ENCODE data around the gene COL8A1. TPM values are rescaled to one million over a fixed set of nuclear protein-coding genes. Genes with fewer than 3 reads are reported as not detected.
A peak's percentile ranks its signal among the peaks of the same experiment; 100 is the strongest.

Gene COL8A1
- total and polyA plus RNA-seq, 8 donors, result 0.31 to 16.5 (median 6.6) TPM

- H3K36me3 ChIP-seq, result no peaks in the 10 kb centered on the region
- no peaks in the 10 kb centered on the region for H3K27me3 ChIP-seq
- H3K4me3 ChIP-seq, result no peak overlapping the region
- no peaks in the 10 kb centered on the region for H3K9me3 ChIP-seq
- peaks cover 0 to 4% (median 0%) of the 10 kb centered on the region in 4 donors for H3K4me1 ChIP-seq
- DNase-seq, result peak in 1 of 2 donors; percentile 72
- intact Hi-C loops (cut with DNase I; ENCODE audit: low total_unique reads), result no loop called here
- H3K27ac ChIP-seq, result no peak overlapping the region
- TF ChIP-seq EP300 (IDR thresholded peaks at IDR 0.05) (no peak), CTCF (IDR thresholded peaks at IDR 0.05) (peak in 5 of 7 experiments; percentile 28 to 46 (median 34))
- WGBS, 5 donors, result 16 to 22% (median 20%) methylated on average over 3 of the region's 3 CpGs
Measured at GRCh38 chr3:99789011-99789721, 150.8 kb downstream of the COL8A1 start.

- no peak for TF ChIP-seq POLR2A (IDR thresholded peaks at IDR 0.05)
- no peak for TF ChIP-seq EP300 (IDR thresholded peaks at IDR 0.05)
- TF ChIP-seq POLR2AphosphoS5 (IDR thresholded peaks at IDR 0.05), result no peak
- no peak for TF ChIP-seq CTCF (IDR thresholded peaks at IDR 0.05)
- Histone ChIP-seq H3K36me3 (no peaks in the 10 kb centered on the region), H3K27ac (no peak overlapping the region), H3K9me3 (no peaks in the 10 kb centered on the region), H3K27me3 (no peaks in the 10 kb centered on the region), H3K4me3 (no peak overlapping the region), H3K4me1 (peaks cover 0 to under 1% (median 0%) of the 10 kb centered on the region in 4 donors)
- DNase-seq, result no peak
- 86 to 96% (median 90%) methylated on average over 7 to 8 of the region's 8 CpGs for WGBS, 5 donors
- intact Hi-C loops (cut with DNase I; ENCODE audit: low total_unique reads), result no loop called here
Measured at GRCh38 chr3:99794485-99794884, 156.1 kb downstream of the COL8A1 start.

GRCh38 chr3:99795573-99795972 lies 157.2 kb downstream of the COL8A1 start:
- 86 to 93% (median 92%) methylated on average over 9 to 15 of the region's 15 CpGs for WGBS, 5 donors
- intact Hi-C loops (cut with DNase I; ENCODE audit: low total_unique reads), result no loop called here

GRCh38 chr3:99799422-99799821 lies 161.0 kb downstream of the COL8A1 start:
- H3K4me3 ChIP-seq, result no peak overlapping the region
- no peaks in the 10 kb centered on the region for H3K36me3 ChIP-seq
- no peak for DNase-seq
- TF ChIP-seq EP300 (IDR thresholded peaks at IDR 0.05), result no peak
- TF ChIP-seq CTCF (IDR thresholded peaks at IDR 0.05), result no peak
- no peak for TF ChIP-seq POLR2AphosphoS5 (IDR thresholded peaks at IDR 0.05)
- TF ChIP-seq POLR2A (IDR thresholded peaks at IDR 0.05), result no peak
- intact Hi-C loops (cut with DNase I; ENCODE audit: low total_unique reads), result no loop called here
- 83 to 88% (median 87%) methylated on average over 4 of the region's 4 CpGs for WGBS, 5 donors
- no peaks in the 10 kb centered on the region for H3K27me3 ChIP-seq
- H3K4me1 ChIP-seq, result no peaks in the 10 kb centered on the region
- no peak overlapping the region for H3K27ac ChIP-seq
- H3K9me3 ChIP-seq, result peaks cover 0 to 2% (median under 1%) of the 10 kb centered on the region in 4 donors

More at GRCh38 chr3:99795573-99795972, 157.2 kb downstream of the COL8A1 start:
- no peak overlapping the region for H3K4me3 ChIP-seq
- no peaks in the 10 kb centered on the region for H3K4me1 ChIP-seq
- no peak for TF ChIP-seq CTCF (IDR thresholded peaks at IDR 0.05)
- TF ChIP-seq EP300 (IDR thresholded peaks at IDR 0.05), result no peak
- TF ChIP-seq POLR2AphosphoS5 (IDR thresholded peaks at IDR 0.05), result no peak
- TF ChIP-seq POLR2A (IDR thresholded peaks at IDR 0.05), result no peak
- H3K9me3 ChIP-seq, result no peaks in the 10 kb centered on the region
- no peaks in the 10 kb centered on the region for H3K36me3 ChIP-seq
- no peak for DNase-seq
- H3K27me3 ChIP-seq, result no peaks in the 10 kb centered on the region
- no peak overlapping the region for H3K27ac ChIP-seq

Data from stomach (tissue), 9 donors.